OCI-LY1 (cell line): ENCODE data around the gene ADAR.

ENCODE experiments used
- EZH2 ChIP-seq: fragments of 200-600 bp; sonication (generic), shearing (Covaris generic); IDR thresholded peaks from 2 replicates; pipeline ENCODE4 v1.8.0; 2017; ENCODE audit warnings: borderline replicate concordance, mixed run types, mild to moderate bottlenecking, antibody characterized with exemption, low read length, moderate library complexity, mixed read lengths
- TF ChIP-seq, protein P1 (sequence below): fragments of 200-600 bp; sonication (generic), shearing (Covaris generic); IDR thresholded peaks from 2 replicates; pipeline ENCODE4 v1.5.1; 2017; ENCODE audit warnings: mild to moderate bottlenecking, antibody characterized with exemption, low read length, moderate library complexity, mixed read lengths

GRCh38 chr1:154558720-154559465, 49.1 kb downstream of the ADAR start:
- TF ChIP-seq, protein P1, sequence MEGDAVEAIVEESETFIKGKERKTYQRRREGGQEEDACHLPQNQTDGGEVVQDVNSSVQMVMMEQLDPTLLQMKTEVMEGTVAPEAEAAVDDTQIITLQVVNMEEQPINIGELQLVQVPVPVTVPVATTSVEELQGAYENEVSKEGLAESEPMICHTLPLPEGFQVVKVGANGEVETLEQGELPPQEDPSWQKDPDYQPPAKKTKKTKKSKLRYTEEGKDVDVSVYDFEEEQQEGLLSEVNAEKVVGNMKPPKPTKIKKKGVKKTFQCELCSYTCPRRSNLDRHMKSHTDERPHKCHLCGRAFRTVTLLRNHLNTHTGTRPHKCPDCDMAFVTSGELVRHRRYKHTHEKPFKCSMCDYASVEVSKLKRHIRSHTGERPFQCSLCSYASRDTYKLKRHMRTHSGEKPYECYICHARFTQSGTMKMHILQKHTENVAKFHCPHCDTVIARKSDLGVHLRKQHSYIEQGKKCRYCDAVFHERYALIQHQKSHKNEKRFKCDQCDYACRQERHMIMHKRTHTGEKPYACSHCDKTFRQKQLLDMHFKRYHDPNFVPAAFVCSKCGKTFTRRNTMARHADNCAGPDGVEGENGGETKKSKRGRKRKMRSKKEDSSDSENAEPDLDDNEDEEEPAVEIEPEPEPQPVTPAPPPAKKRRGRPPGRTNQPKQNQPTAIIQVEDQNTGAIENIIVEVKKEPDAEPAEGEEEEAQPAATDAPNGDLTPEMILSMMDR, result no peak
- TF ChIP-seq EZH2, result no peak
